ENCODE results near the gene PTPN4. TPM values are rescaled to one million over a fixed set of nuclear protein-coding genes. Genes with fewer than 3 reads are reported as not detected.

The PTPN4 gene
- total and polyA plus RNA-seq, 12 donors, result 5.2 to 56.5 (median 40.6) TPM

GRCh38 chr2:119852214-119852613, 92.5 kb downstream of the PTPN4 start:
- 95 to 99% (median 97%) methylated on average over 6 of the region's 6 CpGs for WGBS, 4 donors
- H3K4me1 ChIP-seq (replicated peaks in 1 of 2), result no peaks in the 10 kb centered on the region

GRCh38 chr2:119853777-119854399, 94.2 kb downstream of the PTPN4 start:
- Histone ChIP-seq H3K36me3 (replicated peaks in 1 of 2) (no peaks in the 10 kb centered on the region), H3K27me3 (no peaks in the 10 kb centered on the region), H3K27ac (no peak overlapping the region), H3K4me1 (replicated peaks in 1 of 2) (no peaks in the 10 kb centered on the region), H3K9me3 (replicated peaks in 1 of 3) (no peaks in the 10 kb centered on the region), H3K4me3 (no peak overlapping the region)
- peak in 1 of 7 donors; percentile 14 for DNase-seq
- no peak for TF ChIP-seq POLR2A (IDR thresholded peaks at IDR 0.05)
- TF ChIP-seq, protein P1, sequence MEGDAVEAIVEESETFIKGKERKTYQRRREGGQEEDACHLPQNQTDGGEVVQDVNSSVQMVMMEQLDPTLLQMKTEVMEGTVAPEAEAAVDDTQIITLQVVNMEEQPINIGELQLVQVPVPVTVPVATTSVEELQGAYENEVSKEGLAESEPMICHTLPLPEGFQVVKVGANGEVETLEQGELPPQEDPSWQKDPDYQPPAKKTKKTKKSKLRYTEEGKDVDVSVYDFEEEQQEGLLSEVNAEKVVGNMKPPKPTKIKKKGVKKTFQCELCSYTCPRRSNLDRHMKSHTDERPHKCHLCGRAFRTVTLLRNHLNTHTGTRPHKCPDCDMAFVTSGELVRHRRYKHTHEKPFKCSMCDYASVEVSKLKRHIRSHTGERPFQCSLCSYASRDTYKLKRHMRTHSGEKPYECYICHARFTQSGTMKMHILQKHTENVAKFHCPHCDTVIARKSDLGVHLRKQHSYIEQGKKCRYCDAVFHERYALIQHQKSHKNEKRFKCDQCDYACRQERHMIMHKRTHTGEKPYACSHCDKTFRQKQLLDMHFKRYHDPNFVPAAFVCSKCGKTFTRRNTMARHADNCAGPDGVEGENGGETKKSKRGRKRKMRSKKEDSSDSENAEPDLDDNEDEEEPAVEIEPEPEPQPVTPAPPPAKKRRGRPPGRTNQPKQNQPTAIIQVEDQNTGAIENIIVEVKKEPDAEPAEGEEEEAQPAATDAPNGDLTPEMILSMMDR (IDR thresholded peaks at IDR 0.05), result no peak
- 80 to 85% (median 82%) methylated on average over 8 of the region's 8 CpGs for WGBS, 4 donors
- intact Hi-C loops (cut with DNase I), result no loop called here

More at GRCh38 chr2:119852214-119852613, 92.5 kb downstream of the PTPN4 start:
- H3K4me3 ChIP-seq, result no peak overlapping the region
- no peaks in the 10 kb centered on the region for H3K36me3 ChIP-seq (replicated peaks in 1 of 2)
- no peak for TF ChIP-seq POLR2A (IDR thresholded peaks at IDR 0.05)
- TF ChIP-seq, protein P1 (IDR thresholded peaks at IDR 0.05), result no peak
- no peaks in the 10 kb centered on the region for H3K9me3 ChIP-seq (replicated peaks in 1 of 3)
- no peaks in the 10 kb centered on the region for H3K27me3 ChIP-seq
- no peak for DNase-seq
- intact Hi-C loops (cut with DNase I), result no loop called here
- no peak overlapping the region for H3K27ac ChIP-seq

DNA sequence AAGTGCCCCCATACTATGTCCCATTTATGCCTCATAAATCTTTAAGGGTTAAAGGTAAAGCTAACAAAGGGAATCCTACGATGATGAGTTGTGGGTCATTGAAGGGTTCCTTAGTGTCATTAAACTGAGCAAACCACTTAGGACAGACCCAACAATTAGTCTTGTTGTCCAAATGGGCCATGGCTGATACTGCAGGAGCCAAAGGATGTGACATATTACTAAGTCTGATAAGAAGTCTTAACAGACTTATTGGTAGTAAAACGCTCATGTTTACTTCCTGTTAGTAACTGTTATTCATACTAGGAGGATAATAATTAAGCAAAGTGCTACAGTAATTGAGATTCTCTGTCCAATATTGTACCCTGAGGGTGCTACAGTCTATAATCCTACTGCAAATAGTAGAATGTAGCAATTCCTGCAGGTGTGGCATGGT, 96.8 kb downstream of the PTPN4 start:
- H3K27ac ChIP-seq, result no peak overlapping the region
- H3K4me3 ChIP-seq, result no peak overlapping the region
- intact Hi-C loops (cut with DNase I), result no loop called here
- no peaks in the 10 kb centered on the region for H3K27me3 ChIP-seq
- WGBS, 4 donors, result 40 to 60% (median 52%) methylated on average over 2 of the region's 2 CpGs
- H3K4me1 ChIP-seq (replicated peaks in 1 of 2), result peaks cover under 1 to 7% of the 10 kb centered on the region in 2 donors
- DNase-seq, result no peak
- H3K9me3 ChIP-seq (replicated peaks in 1 of 3), result no peaks in the 10 kb centered on the region
- H3K36me3 ChIP-seq (replicated peaks in 1 of 2), result no peaks in the 10 kb centered on the region
- TF ChIP-seq, protein P1 (IDR thresholded peaks at IDR 0.05), result no peak
- no peak for TF ChIP-seq POLR2A (IDR thresholded peaks at IDR 0.05)

DNA sequence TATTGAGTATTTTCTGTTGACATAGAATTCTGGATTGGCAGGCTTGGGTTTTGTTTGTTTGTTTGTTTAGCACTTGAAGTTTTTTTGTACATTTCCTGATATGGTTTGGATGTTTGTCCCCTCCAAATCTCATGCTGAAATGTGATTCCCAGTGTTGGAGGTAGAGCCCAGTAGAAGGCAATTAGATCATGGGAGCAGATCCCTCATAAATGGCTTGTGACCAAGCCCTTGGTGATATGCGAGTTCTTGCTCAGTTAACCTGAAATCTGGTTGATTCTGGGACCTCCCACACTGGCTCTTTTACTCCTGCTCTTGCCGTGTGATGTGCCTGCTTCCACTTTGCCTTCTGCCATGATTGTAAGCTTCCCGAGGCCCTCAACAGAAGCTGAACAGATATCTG, 98.0 kb downstream of the PTPN4 start:
- no peaks in the 10 kb centered on the region for H3K27me3 ChIP-seq
- intact Hi-C loops (cut with DNase I), result no loop called here
- 85 to 91% (median 87%) methylated on average over 3 of the region's 3 CpGs for WGBS, 4 donors
- no peaks in the 10 kb centered on the region for H3K9me3 ChIP-seq (replicated peaks in 1 of 3)
- TF ChIP-seq POLR2A (IDR thresholded peaks at IDR 0.05), result no peak
- TF ChIP-seq, protein P1 (IDR thresholded peaks at IDR 0.05), result no peak
- DNase-seq, result no peak
- peaks cover 11 to 18% of the 10 kb centered on the region in 2 donors for H3K4me1 ChIP-seq (replicated peaks in 1 of 2)
- no peaks in the 10 kb centered on the region for H3K36me3 ChIP-seq (replicated peaks in 1 of 2)
- H3K27ac ChIP-seq, result no peak overlapping the region
- H3K4me3 ChIP-seq, result no peak overlapping the region

Measured in adrenal gland (tissue), 12 donors.